MCF 10A (cell line): ENCODE measurements around the gene S100A8. TPM values are rescaled to one million over a fixed set of nuclear protein-coding genes. Genes with fewer than 3 reads are reported as not detected.

Source experiments
- BruUV-seq: library from RNA; stranded (reverse); fragments of 400-500 nt; replicated peaks from 2 replicates; lab custom pipeline; 2021; lab: Mats Ljungman, UMichigan
- CTCF ChIA-PET: fragments of 300-600 bp; sonication (Branson Sonifier 250); formaldehyde crosslinking; extraction: SDS; loops from one replicate; lab custom pipeline; 2021; ENCODE audit warnings: antibody characterized with exemption, inconsistent platforms; lab: Yijun Ruan, JAX
- POLR2A ChIA-PET: fragments of 300-600, 350-650 bp; sonication (Branson Sonifier 250); formaldehyde crosslinking; extraction: SDS; loops from one replicate; lab custom pipeline; 2020; ENCODE audit warnings: antibody characterized with exemption, inconsistent platforms; lab: Yijun Ruan, JAX
- DNase-seq: peaks from one replicate; pipeline ENCODE4 v3.0.0-alpha.2; 2018; ENCODE audit not compliant: unreplicated experiment
- H3K27ac Mint-ChIP-seq: one replicate; pipeline ENCODE4 v1.8.0; 2022; ENCODE audit warnings: mild to moderate bottlenecking, low read depth, mixed read lengths; ENCODE audit not compliant: unreplicated experiment
- H3K27me3 Mint-ChIP-seq: one replicate; pipeline ENCODE4 v1.8.0; 2022; ENCODE audit warnings: mixed read lengths; ENCODE audit not compliant: insufficient read depth, unreplicated experiment
- H3K36me3 Mint-ChIP-seq: one replicate; pipeline ENCODE4 v1.8.0; 2022; ENCODE audit warnings: mild to moderate bottlenecking, moderate library complexity, mixed read lengths; ENCODE audit not compliant: insufficient read depth, unreplicated experiment
- H3K4me1 Mint-ChIP-seq: one replicate; pipeline ENCODE4 v1.8.0; 2022; ENCODE audit warnings: mixed read lengths; ENCODE audit not compliant: insufficient read depth, unreplicated experiment
- H3K4me3 Mint-ChIP-seq: one replicate; pipeline ENCODE4 v1.8.0; 2022; ENCODE audit warnings: mild to moderate bottlenecking, moderate library complexity, mixed read lengths; ENCODE audit not compliant: unreplicated experiment
- H3K9me3 Mint-ChIP-seq: one replicate; pipeline ENCODE4 v1.8.0; 2022; ENCODE audit warnings: mixed read lengths; ENCODE audit not compliant: unreplicated experiment
- intact Hi-C: fragments of 100-400 bp; cut with micrococcal nuclease; formaldehyde crosslinking; loops from 2 replicates; pipeline ENCODE4 v1.14.1; 2022
- total RNA-seq: library from RNA; stranded (reverse); gene quantifications from 2 replicates; pipeline ENCODE4 v1.2.3, GENCODE V29; 2022
- TF ChIP-seq, protein P1 (sequence below): fragments of 200-600 bp; IDR thresholded peaks from one replicate; pipeline ENCODE4 v1.8.0; 2022; ENCODE audit warnings: antibody characterized with exemption, mild to moderate bottlenecking; ENCODE audit not compliant: unreplicated experiment

Gene S100A8
- total RNA-seq, 1 experiment from 2014 or later: 80.4 TPM

DNA sequence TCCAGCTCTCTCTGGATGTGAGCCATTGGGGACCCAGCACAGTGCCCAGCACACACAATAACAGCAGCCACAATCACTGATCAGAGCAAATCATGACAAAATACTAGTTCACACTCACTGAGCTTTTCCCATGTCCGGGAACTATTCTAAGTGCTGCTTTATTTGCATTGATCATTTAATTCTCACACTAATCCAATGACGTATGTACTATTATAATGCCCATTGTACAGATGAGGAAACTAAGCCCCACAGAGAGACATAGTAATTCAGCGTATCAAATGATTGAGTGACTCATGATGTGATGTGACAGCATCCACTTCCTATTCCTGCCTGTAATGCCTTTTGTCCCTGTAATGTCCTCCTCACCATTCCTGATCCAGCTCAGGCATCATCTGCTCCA lies 1.9 kb upstream of the S100A8 start:
- Mint-ChIP-seq H3K27me3 (no peaks in the 10 kb centered on the region), H3K27ac (no peak overlapping the region), H3K9me3 (no peaks in the 10 kb centered on the region), H3K4me3 (no peak overlapping the region), H3K36me3 (no peaks in the 10 kb centered on the region), H3K4me1 (peaks cover 58% of the 10 kb centered on the region)
- intact Hi-C loops: no loop called here
- ChIA-PET CTCF (interaction anchor here (0.5 to 9.3 kb wide), 5 partner anchors 17 to 453 kb away, joined by 3 to 92 read pairs (median 3); partner anchors contain the start of gene S100A12), POLR2A (interaction anchor here (0.7 to 6.7 kb wide), 4 partner anchors 8 to 584 kb away, joined by 4 to 44 read pairs (median 6); partner anchors contain the start of genes S100A12 and S100A9)
- TF ChIP-seq, protein P1, sequence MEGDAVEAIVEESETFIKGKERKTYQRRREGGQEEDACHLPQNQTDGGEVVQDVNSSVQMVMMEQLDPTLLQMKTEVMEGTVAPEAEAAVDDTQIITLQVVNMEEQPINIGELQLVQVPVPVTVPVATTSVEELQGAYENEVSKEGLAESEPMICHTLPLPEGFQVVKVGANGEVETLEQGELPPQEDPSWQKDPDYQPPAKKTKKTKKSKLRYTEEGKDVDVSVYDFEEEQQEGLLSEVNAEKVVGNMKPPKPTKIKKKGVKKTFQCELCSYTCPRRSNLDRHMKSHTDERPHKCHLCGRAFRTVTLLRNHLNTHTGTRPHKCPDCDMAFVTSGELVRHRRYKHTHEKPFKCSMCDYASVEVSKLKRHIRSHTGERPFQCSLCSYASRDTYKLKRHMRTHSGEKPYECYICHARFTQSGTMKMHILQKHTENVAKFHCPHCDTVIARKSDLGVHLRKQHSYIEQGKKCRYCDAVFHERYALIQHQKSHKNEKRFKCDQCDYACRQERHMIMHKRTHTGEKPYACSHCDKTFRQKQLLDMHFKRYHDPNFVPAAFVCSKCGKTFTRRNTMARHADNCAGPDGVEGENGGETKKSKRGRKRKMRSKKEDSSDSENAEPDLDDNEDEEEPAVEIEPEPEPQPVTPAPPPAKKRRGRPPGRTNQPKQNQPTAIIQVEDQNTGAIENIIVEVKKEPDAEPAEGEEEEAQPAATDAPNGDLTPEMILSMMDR: no peak
- DNase-seq: no peak
- BruUV-seq: no TSS peak

DNA sequence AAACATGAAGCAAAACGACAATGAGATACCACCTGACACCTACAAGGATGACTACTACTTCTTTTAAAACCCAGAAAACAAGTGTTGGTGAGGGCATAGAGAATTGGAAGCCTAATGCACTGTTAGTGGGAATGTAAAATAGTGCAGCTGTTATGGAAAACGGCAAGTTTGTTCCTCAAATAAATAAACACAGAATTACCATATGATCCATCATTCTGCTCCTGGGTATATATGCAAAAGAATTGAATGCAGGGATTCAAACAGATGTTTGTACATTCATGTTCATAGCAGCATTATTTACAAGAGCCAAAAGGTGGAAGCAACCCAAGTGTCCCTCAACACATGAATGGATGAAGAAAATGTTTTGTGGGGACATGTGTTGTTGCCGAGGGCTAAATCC lies 1.4 kb upstream of the S100A8 start:
- no TSS peak for BruUV-seq
- intact Hi-C loops: no loop called here
- DNase-seq: no peak
- H3K27ac Mint-ChIP-seq: no peak overlapping the region
- ChIA-PET POLR2A (interaction anchor here (6.7 kb wide), 1 partner anchor 17 kb away, joined by 44 read pairs; the partner anchor contains the start of gene S100A12), CTCF (interaction anchor here (0.6 to 9.3 kb wide), 3 partner anchors 38 to 297 kb away, joined by 3 to 92 read pairs (median 5); no protein-coding TSS in a partner anchor)
- no peak overlapping the region for H3K4me3 Mint-ChIP-seq
- H3K27me3 Mint-ChIP-seq: no peaks in the 10 kb centered on the region
- peaks cover 62% of the 10 kb centered on the region for H3K4me1 Mint-ChIP-seq
- TF ChIP-seq, protein P1: no peak
- no peaks in the 10 kb centered on the region for H3K9me3 Mint-ChIP-seq
- no peaks in the 10 kb centered on the region for H3K36me3 Mint-ChIP-seq

DNA sequence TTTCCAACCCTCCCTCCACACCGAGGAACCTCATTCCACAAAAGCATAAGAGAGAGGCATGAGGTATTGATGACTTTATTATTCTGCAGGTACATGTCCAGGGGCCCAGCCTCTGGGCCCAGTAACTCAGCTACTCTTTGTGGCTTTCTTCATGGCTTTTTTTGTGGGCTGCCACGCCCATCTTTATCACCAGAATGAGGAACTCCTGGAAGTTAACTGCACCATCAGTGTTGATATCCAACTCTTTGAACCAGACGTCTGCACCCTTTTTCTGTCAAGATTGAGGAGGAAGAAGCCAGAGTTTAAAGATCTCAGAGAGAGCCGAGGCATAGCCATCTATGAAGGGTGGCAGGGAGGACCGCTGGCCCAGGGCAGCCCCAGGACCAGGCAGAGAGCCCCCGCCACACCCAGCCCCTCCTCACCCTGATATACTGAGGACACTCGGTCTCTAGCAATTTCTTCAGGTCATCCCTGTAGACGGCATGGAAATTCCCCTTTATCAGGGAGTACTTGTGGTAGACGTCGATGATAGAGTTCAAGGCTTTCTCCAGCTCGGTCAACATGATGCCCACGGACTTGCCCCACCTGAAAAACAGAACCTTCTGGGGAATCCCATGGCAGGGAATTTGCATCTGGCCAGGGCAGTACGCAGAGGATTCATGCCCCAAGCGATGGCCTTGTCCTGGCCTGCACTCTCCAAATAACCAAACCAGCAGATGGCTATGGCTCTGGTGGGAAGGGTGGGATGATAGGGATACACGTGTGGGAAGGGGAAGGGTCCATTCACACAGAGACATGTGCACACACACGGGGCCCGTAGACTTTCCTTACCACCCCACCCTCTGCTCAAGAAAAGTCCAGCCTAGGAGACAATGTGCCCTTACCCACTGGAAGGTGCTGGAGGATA lies 647 bp downstream of the S100A8 start:
- TF ChIP-seq, protein P1: no peak
- Mint-ChIP-seq H3K4me1 (peaks cover 68% of the 10 kb centered on the region), H3K27me3 (no peaks in the 10 kb centered on the region), H3K36me3 (no peaks in the 10 kb centered on the region), H3K27ac (peak overlapping the region; percentile 2), H3K4me3 (peak overlapping the region; percentile 66), H3K9me3 (no peaks in the 10 kb centered on the region)
- no peak for DNase-seq
- ChIA-PET POLR2A (interaction anchor here (0.6 to 6.7 kb wide), 16 partner anchors 8 to 1000 kb away, joined by 3 to 44 read pairs (median 4); partner anchors contain the start of genes S100A12 and S100A9), CTCF (interaction anchor here (0.9 to 2.5 kb wide), 4 partner anchors 35 to 104 kb away, joined by 3 to 15 read pairs (median 8); no protein-coding TSS in a partner anchor)
- intact Hi-C loops: loop anchor here (2.0 kb wide), 1 partner anchor 15 kb away; the partner anchor contains the start of gene S100A12
- BruUV-seq: TSS peak; percentile 97

DNA sequence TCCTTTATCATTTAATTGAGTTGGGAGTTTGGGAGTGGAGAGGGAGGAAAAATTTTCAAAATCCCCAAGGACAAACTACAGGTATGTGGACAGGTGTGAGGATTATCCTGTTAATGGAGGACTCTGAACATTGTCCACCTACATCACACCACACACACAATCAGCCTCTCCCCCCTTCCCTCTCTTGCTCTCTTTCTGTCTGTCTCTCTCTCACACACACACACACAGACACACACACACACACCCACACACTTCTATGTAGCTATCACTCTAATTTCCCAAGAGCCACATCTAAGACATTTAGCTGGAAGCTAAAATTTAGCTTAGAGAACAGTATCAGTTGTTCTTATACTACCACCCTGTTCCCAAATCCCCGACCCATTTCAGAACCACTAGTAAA lies 1.5 kb downstream of the S100A8 start:
- no peak overlapping the region for H3K27ac Mint-ChIP-seq
- no peak for DNase-seq
- POLR2A ChIA-PET: interaction anchor here (0.6 to 2.1 kb wide), 8 partner anchors 9 to 1001 kb away, joined by 3 to 10 read pairs (median 4); partner anchors contain the start of genes S100A12 and S100A9
- no peaks in the 10 kb centered on the region for H3K27me3 Mint-ChIP-seq
- no peaks in the 10 kb centered on the region for H3K36me3 Mint-ChIP-seq
- intact Hi-C loops: no loop called here
- TF ChIP-seq, protein P1: no peak
- H3K4me3 Mint-ChIP-seq: peak overlapping the region; percentile 66
- H3K4me1 Mint-ChIP-seq: peaks cover 68% of the 10 kb centered on the region
- H3K9me3 Mint-ChIP-seq: no peaks in the 10 kb centered on the region
- CTCF ChIA-PET: interaction anchor here (0.9 to 2.5 kb wide), 2 partner anchors 34 to 36 kb away, joined by 6 to 15 read pairs; no protein-coding TSS in a partner anchor
- BruUV-seq: no TSS peak
